NK-92 (cell line): Measurements from ENCODE around the gene DMRTA2.

ENCODE experiments used
- DNase-seq: peaks from one replicate; lab custom pipeline; 2025; ENCODE audit not compliant: unreplicated experiment; lab: John Stamatoyannopoulos, UW

Gene DMRTA2

GRCh38 chr1:50424045-50424883 lies 1.0 kb upstream of the DMRTA2 start:
- DNase-seq = no peak

GRCh38 chr1:50423670-50424000 lies 392 bp upstream of the DMRTA2 start:
- no peak for DNase-seq

- DNase-seq = no peak
These were observed 633 bp downstream of the DMRTA2 start for GRCh38 chr1:50422675-50422945.

GRCh38 chr1:50421768-50422674 lies 1.2 kb downstream of the DMRTA2 start:
- no peak for DNase-seq

- no peak for DNase-seq
These were observed 1.9 kb downstream of the DMRTA2 start for GRCh38 chr1:50421366-50421748.

GRCh38 chr1:50420689-50421365 lies 2.4 kb downstream of the DMRTA2 start:
- no peak for DNase-seq

GRCh38 chr1:50419907-50420677 lies 3.2 kb downstream of the DMRTA2 start:
- DNase-seq = no peak

- DNase-seq = no peak
These were observed 3.9 kb downstream of the DMRTA2 start for GRCh38 chr1:50419192-50419906.

- DNase-seq = no peak
These were observed 4.6 kb downstream of the DMRTA2 start for GRCh38 chr1:50418600-50419109.

- DNase-seq = no peak
These were observed 5.2 kb downstream of the DMRTA2 start for GRCh38 chr1:50417946-50418599.

- no peak for DNase-seq
These were observed 5.7 kb downstream of the DMRTA2 start for GRCh38 chr1:50417507-50417906.

GRCh38 chr1:50416553-50417453 lies 6.4 kb downstream of the DMRTA2 start:
- no peak for DNase-seq

- no peak for DNase-seq
These were observed 7.1 kb downstream of the DMRTA2 start for GRCh38 chr1:50416150-50416527.

GRCh38 chr1:50415235-50416149 lies 7.8 kb downstream of the DMRTA2 start:
- no peak for DNase-seq

GRCh38 chr1:50414853-50415234 lies 8.4 kb downstream of the DMRTA2 start:
- no peak for DNase-seq

GRCh38 chr1:50412813-50413476 lies 10.3 kb downstream of the DMRTA2 start:
- no peak for DNase-seq

GRCh38 chr1:50405814-50406213 lies 17.4 kb downstream of the DMRTA2 start:
- DNase-seq = no peak
